Fibroblast of lung (primary cell): ENCODE results near the gene PCDH15. TPM values are rescaled to one million over a fixed set of nuclear protein-coding genes. Genes with fewer than 3 reads are reported as not detected.

Experiments
- DNase-seq, 2 donors: peaks; one replicate each; pipeline versions ENCODE4 v3.0.0 to v3.0.0-alpha.2; 2010; ENCODE audit warnings: low read depth in 2 of 2
- H2AFZ ChIP-seq: 2 replicates; pipeline ENCODE4 v1.5.1; 2012; ENCODE audit warnings: low read length, control low read depth, inconsistent platforms
- H3K27ac ChIP-seq: 2 replicates; pipeline ENCODE4 v1.5.1; 2011; ENCODE audit warnings: low read length, control low read depth; ENCODE audit not compliant: insufficient read depth
- H3K27me3 ChIP-seq: 2 replicates; pipeline ENCODE4 v1.5.1; 2011; ENCODE audit warnings: mild to moderate bottlenecking, low read length; ENCODE audit not compliant: control insufficient read depth, insufficient read depth
- H3K36me3 ChIP-seq: 2 replicates; pipeline ENCODE4 v1.5.1; 2011; ENCODE audit warnings: low read length; ENCODE audit not compliant: control insufficient read depth, insufficient read depth
- H3K4me1 ChIP-seq: 2 replicates; pipeline ENCODE4 v1.5.1; 2011; ENCODE audit warnings: low read length; ENCODE audit not compliant: control insufficient read depth, insufficient read depth; ENCODE audit errors: extremely low read depth
- H3K4me2 ChIP-seq: 2 replicates; pipeline ENCODE4 v1.5.1; 2011; ENCODE audit warnings: low read length, control low read depth; ENCODE audit not compliant: insufficient read depth; ENCODE audit errors: extremely low read depth
- H3K4me3 ChIP-seq, 4 experiments: fragments of 200-600 bp in 1 of 4; sonication (generic) in 1 of 4; replicated peaks in 1 of 4; 2 replicates each; pipeline ENCODE4 v1.5.1; 2011 to 2016; ENCODE audit warnings: low read length in 4 of 4, low read depth in 3 of 4, mild to moderate bottlenecking in 3 of 4, control low read depth in 2 of 4, inconsistent platforms in 1 of 4, mixed read lengths in 1 of 4; ENCODE audit not compliant: insufficient read depth in 1 of 4; ENCODE audit errors: control extremely low read depth in 1 of 4
- H3K79me2 ChIP-seq: 2 replicates; pipeline ENCODE4 v1.5.1; 2012; ENCODE audit warnings: mild to moderate bottlenecking, low read length, inconsistent platforms; ENCODE audit not compliant: control insufficient read depth, insufficient read depth
- H3K9ac ChIP-seq: 2 replicates; pipeline ENCODE4 v1.5.1; 2011; ENCODE audit warnings: mild to moderate bottlenecking, low read length, control low read depth; ENCODE audit not compliant: insufficient read depth
- H3K9me3 ChIP-seq: 2 replicates; pipeline ENCODE4 v1.5.1; 2012; ENCODE audit warnings: low read depth, low read length; ENCODE audit not compliant: control insufficient read depth, insufficient read depth
- H4K20me1 ChIP-seq: 2 replicates; pipeline ENCODE4 v1.5.1; 2011; ENCODE audit warnings: low read length; ENCODE audit not compliant: control insufficient read depth, insufficient read depth; ENCODE audit errors: extremely low read depth
- CTCF ChIP-seq, 2 donors: IDR thresholded peaks in 1 of 2; conservative IDR thresholded peaks in 1 of 2; 1 replicate in 1 of 2; 2 replicates in 1 of 2; pipeline ENCODE4 v1.5.1; 2011 to 2012; ENCODE audit warnings: low read length in 2 of 2, control low read depth in 1 of 2, inconsistent platforms in 1 of 2, low read depth in 1 of 2, mild to moderate bottlenecking in 1 of 2
- EZH2 ChIP-seq: IDR thresholded peaks from 2 replicates; pipeline ENCODE4 v1.5.1; 2012; ENCODE audit warnings: low read length, control low read depth, mild to moderate bottlenecking; ENCODE audit errors: missing control alignments
- polyA plus RNA-seq, 2 donors: library from polyadenylated mRNA; depleted of rRNA in 1 of 2; stranded (reverse) in 1 of 2; unstranded in 1 of 2; fragments of >200 nt; gene quantifications; 2 replicates each; pipeline ENCODE4 v1.2.1, GENCODE V29; 2011 to 2012; ENCODE audit warnings: missing spikeins in 1 of 2
- total RNA-seq: library from RNA; depleted of rRNA; stranded (reverse); fragments of >200 nt; gene quantifications from 2 replicates; pipeline ENCODE4 v1.2.1, GENCODE V29; 2014

The PCDH15 gene
- total and polyA plus RNA-seq, 2 donors (not counting 1 experiment from before 2014, with no cell fraction given), result under 0.01 TPM; not detected in 1

DNA sequence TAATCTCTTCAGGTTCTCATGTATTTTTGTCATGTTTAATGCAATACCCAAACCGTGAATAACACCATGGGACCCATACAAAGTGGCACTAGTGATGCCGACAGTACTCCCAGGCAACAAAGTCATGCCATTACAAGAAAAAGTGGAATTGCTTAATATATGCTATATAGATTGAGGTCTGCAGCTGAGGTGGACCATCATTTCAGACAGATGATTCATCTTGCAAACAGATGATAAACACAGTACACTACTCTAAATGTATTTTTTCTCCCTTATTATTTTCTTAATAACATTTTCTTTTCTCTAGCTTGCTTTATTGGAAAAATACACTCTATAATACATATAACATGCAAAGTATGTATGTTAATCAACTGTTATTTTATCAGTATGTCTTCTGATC is 14.6 kb upstream of the PCDH15 start:
- DNase-seq, result no peak
- TF ChIP-seq CTCF (conservative IDR thresholded peaks at IDR 0.05 in 1 of 2, IDR thresholded peaks at IDR 0.05 in 1 of 2; ENCODE audit: low read depth in 1 of 2, low read length in 2 of 2), result no peak
- TF ChIP-seq EZH2, result no peak
- Histone ChIP-seq H2AFZ (no peak overlapping the region), H3K4me3 (no peak overlapping the region), H3K27me3 (no peaks in the 10 kb centered on the region), H3K27ac (no peak overlapping the region), H3K36me3 (no peaks in the 10 kb centered on the region), H3K4me2 (no peak overlapping the region), H3K9me3 (no peaks in the 10 kb centered on the region), H3K79me2 (no peaks in the 10 kb centered on the region), H3K4me1 (no peaks in the 10 kb centered on the region), H3K9ac (no peak overlapping the region), H4K20me1 (no peaks in the 10 kb centered on the region)

GRCh38 chr10:54808186-54808935 is 7.3 kb upstream of the PCDH15 start:
- H3K9me3 ChIP-seq, result no peaks in the 10 kb centered on the region
- no peak overlapping the region for H3K4me2 ChIP-seq
- no peaks in the 10 kb centered on the region for H4K20me1 ChIP-seq
- no peak overlapping the region for H3K27ac ChIP-seq
- no peaks in the 10 kb centered on the region for H3K27me3 ChIP-seq
- TF ChIP-seq CTCF (conservative IDR thresholded peaks at IDR 0.05 in 1 of 2, IDR thresholded peaks at IDR 0.05 in 1 of 2; ENCODE audit: low read depth in 1 of 2, low read length in 2 of 2) (no peak), EZH2 (no peak)
- H2AFZ ChIP-seq, result no peak overlapping the region
- H3K4me3 ChIP-seq, result no peak overlapping the region
- DNase-seq, result no peak
- no peaks in the 10 kb centered on the region for H3K79me2 ChIP-seq
- no peaks in the 10 kb centered on the region for H3K4me1 ChIP-seq
- H3K36me3 ChIP-seq, result no peaks in the 10 kb centered on the region
- no peak overlapping the region for H3K9ac ChIP-seq

DNA sequence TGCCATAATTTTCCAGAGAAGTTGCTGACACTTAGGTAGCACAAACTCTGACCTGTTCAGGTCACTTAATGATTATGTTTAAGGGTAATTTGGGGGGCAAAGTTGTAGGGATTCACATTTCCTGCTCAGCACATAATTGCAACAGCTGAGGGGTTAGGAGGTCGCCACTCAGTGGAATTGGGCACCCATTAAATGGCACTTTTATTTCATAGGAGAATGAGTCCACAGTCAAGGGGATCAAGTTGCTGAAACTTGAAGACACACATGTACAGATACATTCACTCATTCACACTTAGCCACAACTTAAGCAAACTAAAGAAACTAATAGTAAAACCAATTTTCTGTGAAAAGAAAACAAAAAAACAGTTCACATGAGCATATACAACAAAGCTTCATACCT is 1.5 kb downstream of the PCDH15 start:
- no peak overlapping the region for H3K4me2 ChIP-seq

More for the DNA sequence above, 1.5 kb downstream of the PCDH15 start:
- Histone ChIP-seq H3K79me2 (no peaks in the 10 kb centered on the region), H3K4me1 (no peaks in the 10 kb centered on the region), H3K4me3 (no peak overlapping the region), H3K36me3 (no peaks in the 10 kb centered on the region), H3K9ac (no peak overlapping the region), H3K9me3 (no peaks in the 10 kb centered on the region), H4K20me1 (no peaks in the 10 kb centered on the region), H2AFZ (no peak overlapping the region), H3K27ac (no peak overlapping the region), H3K27me3 (no peaks in the 10 kb centered on the region)
- DNase-seq, result no peak
- no peak for TF ChIP-seq EZH2
- no peak for TF ChIP-seq CTCF (conservative IDR thresholded peaks at IDR 0.05 in 1 of 2, IDR thresholded peaks at IDR 0.05 in 1 of 2; ENCODE audit: low read depth in 1 of 2, low read length in 2 of 2)
